Activated CD4-positive, alpha-beta T cell treated with anti-CD3 and anti-CD28 coated beads, Interleukin-2, amount 10 ng/mL, durations not matched to agents 24 days and 14 days (primary cell): Measurements from ENCODE around the gene MRPS18A. TPM values are rescaled to one million over a fixed set of nuclear protein-coding genes. Genes with fewer than 3 reads are reported as not detected.

ENCODE experiments used
- DNase-seq: peaks from one replicate; pipeline ENCODE4 v3.0.0; 2022
- H3K27ac Mint-ChIP-seq: one replicate; pipeline ENCODE4 v1.8.0; 2022; ENCODE audit warnings: mild to moderate bottlenecking, mixed read lengths
- H3K27me3 Mint-ChIP-seq: one replicate; pipeline ENCODE4 v1.8.0; 2022; ENCODE audit warnings: mixed read lengths
- H3K36me3 Mint-ChIP-seq: one replicate; pipeline ENCODE4 v1.8.0; 2022; ENCODE audit warnings: low read depth, mild to moderate bottlenecking, mixed read lengths
- H3K4me1 Mint-ChIP-seq: one replicate; pipeline ENCODE4 v1.8.0; 2021; ENCODE audit warnings: mixed read lengths
- H3K4me3 Mint-ChIP-seq: one replicate; pipeline ENCODE4 v1.8.0; 2022; ENCODE audit warnings: mild to moderate bottlenecking, moderate library complexity, mixed read lengths
- H3K9me3 Mint-ChIP-seq: one replicate; pipeline ENCODE4 v1.8.0; 2021; ENCODE audit warnings: mixed read lengths
- intact Hi-C: fragments of 100-400 bp; cut with micrococcal nuclease; formaldehyde crosslinking; loops from one replicate; pipeline ENCODE4 v1.15.1; 2023
- total RNA-seq: library from RNA; stranded (reverse); gene quantifications from 2 replicates; pipeline ENCODE4 v1.2.3, GENCODE V29; 2022

MRPS18A gene
- total RNA-seq, 1 donor from 2014 or later = 47.4 TPM

- Mint-ChIP-seq H3K9me3 (no peaks in the 10 kb centered on the region), H3K27ac (peak overlapping the region; percentile 46), H3K4me1 (peaks cover 32% of the 10 kb centered on the region), H3K27me3 (no peaks in the 10 kb centered on the region), H3K4me3 (no peak overlapping the region), H3K36me3 (peaks cover 62% of the 10 kb centered on the region)
- intact Hi-C loops = no loop called here
- DNase-seq = no peak
Measured at GRCh38 chr6:43623880-43624785, 63.5 kb downstream of the MRPS18A start.

- no peaks in the 10 kb centered on the region for H3K27me3 Mint-ChIP-seq
- H3K36me3 Mint-ChIP-seq = peaks cover 58% of the 10 kb centered on the region
- H3K9me3 Mint-ChIP-seq = no peaks in the 10 kb centered on the region
- peaks cover 21% of the 10 kb centered on the region for H3K4me1 Mint-ChIP-seq
- H3K27ac Mint-ChIP-seq = no peak overlapping the region
- no peak for DNase-seq
- intact Hi-C loops = no loop called here
- no peak overlapping the region for H3K4me3 Mint-ChIP-seq
Measured at GRCh38 chr6:43622541-43622940, 65.0 kb downstream of the MRPS18A start.

- Mint-ChIP-seq H3K27me3 (no peaks in the 10 kb centered on the region), H3K4me3 (no peak overlapping the region), H3K9me3 (no peaks in the 10 kb centered on the region), H3K4me1 (peaks cover 14% of the 10 kb centered on the region), H3K27ac (no peak overlapping the region), H3K36me3 (peaks cover 57% of the 10 kb centered on the region)
- DNase-seq = no peak
- intact Hi-C loops = no loop called here
Measured at GRCh38 chr6:43621836-43622180, 65.8 kb downstream of the MRPS18A start.

Other genes starting within 250 kb of the MRPS18A start
- 1.6 and 2.0 TPM in 2 replicates for gene DLK2, start 232.2 kb downstream of the MRPS18A start, total RNA-seq
- 40.7 and 41.1 TPM in 2 replicates for gene TJAP1, start 210.2 kb downstream of the MRPS18A start, total RNA-seq
- 0.14 and 0.51 TPM in 2 replicates for gene LRRC73, start 177.4 kb downstream of the MRPS18A start, total RNA-seq
- gene YIPF3, start 170.9 kb downstream of the MRPS18A start, total RNA-seq = 47.7 and 52.1 TPM in 2 replicates
- 91.7 TPM in 2 replicates for gene POLR1C, start 170.7 kb downstream of the MRPS18A start, total RNA-seq
- gene XPO5, start 111.8 kb downstream of the MRPS18A start, total RNA-seq = 143 and 145 TPM in 2 replicates
- 34.2 and 37.9 TPM in 2 replicates for gene POLH, start 111.6 kb downstream of the MRPS18A start, total RNA-seq
- 69.4 and 70.3 TPM in 2 replicates for gene GTPBP2, start 58.5 kb downstream of the MRPS18A start, total RNA-seq
- gene MAD2L1BP, start 52.0 kb downstream of the MRPS18A start, total RNA-seq = 36.3 and 40.2 TPM in 2 replicates
- gene RSPH9, start 42.8 kb downstream of the MRPS18A start, total RNA-seq = not detected in 2 replicates
- 62.9 and 64.6 TPM in 2 replicates for gene VEGFA, start 82.4 kb upstream of the MRPS18A start, total RNA-seq